Body of pancreas (tissue), 4 donors: ENCODE results near the gene SLC38A9.

Source experiments
- POLR2A ChIP-seq, 3 donors: fragments of 450-650 bp; IDR thresholded peaks; one replicate each; pipeline ENCODE4 v1.6.1; 2016; ENCODE audit warnings: antibody characterized with exemption in 3 of 3, mild to moderate bottlenecking in 2 of 3
- TF ChIP-seq, protein P1 (sequence below), 7 experiments: fragments of 450-650 bp in 4 of 7; fragments of 200-600 bp in 3 of 7; sonication (generic) in 3 of 7; IDR thresholded peaks; one replicate each; pipeline ENCODE4 v1.5.1; 2016 to 2019; ENCODE audit warnings: antibody characterized with exemption in 7 of 7

GRCh38 chr5:55668356-55668755 lies 43.8 kb downstream of the SLC38A9 start:
- TF ChIP-seq, protein P1, sequence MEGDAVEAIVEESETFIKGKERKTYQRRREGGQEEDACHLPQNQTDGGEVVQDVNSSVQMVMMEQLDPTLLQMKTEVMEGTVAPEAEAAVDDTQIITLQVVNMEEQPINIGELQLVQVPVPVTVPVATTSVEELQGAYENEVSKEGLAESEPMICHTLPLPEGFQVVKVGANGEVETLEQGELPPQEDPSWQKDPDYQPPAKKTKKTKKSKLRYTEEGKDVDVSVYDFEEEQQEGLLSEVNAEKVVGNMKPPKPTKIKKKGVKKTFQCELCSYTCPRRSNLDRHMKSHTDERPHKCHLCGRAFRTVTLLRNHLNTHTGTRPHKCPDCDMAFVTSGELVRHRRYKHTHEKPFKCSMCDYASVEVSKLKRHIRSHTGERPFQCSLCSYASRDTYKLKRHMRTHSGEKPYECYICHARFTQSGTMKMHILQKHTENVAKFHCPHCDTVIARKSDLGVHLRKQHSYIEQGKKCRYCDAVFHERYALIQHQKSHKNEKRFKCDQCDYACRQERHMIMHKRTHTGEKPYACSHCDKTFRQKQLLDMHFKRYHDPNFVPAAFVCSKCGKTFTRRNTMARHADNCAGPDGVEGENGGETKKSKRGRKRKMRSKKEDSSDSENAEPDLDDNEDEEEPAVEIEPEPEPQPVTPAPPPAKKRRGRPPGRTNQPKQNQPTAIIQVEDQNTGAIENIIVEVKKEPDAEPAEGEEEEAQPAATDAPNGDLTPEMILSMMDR (IDR thresholded peaks at IDR 0.05), result no peak
- TF ChIP-seq POLR2A (IDR thresholded peaks at IDR 0.05), result no peak
